HEK293 (cell line): Measurements from ENCODE around the gene MYH14.

Experiments used
- GLIS2 ChIP-seq: fragments of 450-650 bp; formaldehyde crosslinking; IDR thresholded peaks from 2 replicates; pipeline ENCODE4 v1.5.1; 2016; ENCODE audit warnings: missing biosample characterization, missing genetic modification characterization
- HOXD13 ChIP-seq: sonication (generic); formaldehyde crosslinking; IDR thresholded peaks from 2 replicates; pipeline ENCODE4 v1.8.0; 2022; ENCODE audit warnings: missing genetic modification reagents, borderline replicate concordance
- IKZF3 ChIP-seq: fragments of 450-650 bp; IDR thresholded peaks from 2 replicates; pipeline ENCODE4 v1.5.0; 2018; ENCODE audit warnings: missing biosample characterization, mild to moderate bottlenecking, missing genetic modification characterization, moderate library complexity
- KLF9 ChIP-seq: fragments of 450-650 bp; formaldehyde crosslinking; IDR thresholded peaks from 2 replicates; pipeline ENCODE4 v1.5.1; 2016; ENCODE audit warnings: missing biosample characterization, missing genetic modification characterization, low read depth
- SALL2 ChIP-seq: fragments of 450-650 bp; formaldehyde crosslinking; IDR thresholded peaks from 2 replicates; pipeline ENCODE4 v1.5.0; 2017; ENCODE audit warnings: missing biosample characterization, mild to moderate bottlenecking, missing genetic modification characterization, borderline replicate concordance
- SCRT1 ChIP-seq: fragments of 450-650 bp; formaldehyde crosslinking; IDR thresholded peaks from 2 replicates; pipeline ENCODE4 v1.5.1; 2016; ENCODE audit warnings: missing biosample characterization, missing genetic modification characterization, borderline replicate concordance
- YY1 ChIP-seq: fragments of 450-650 bp; formaldehyde crosslinking; IDR thresholded peaks from 2 replicates; pipeline ENCODE4 v1.5.1; 2018; ENCODE audit warnings: missing biosample characterization, missing genetic modification characterization
- YY2 ChIP-seq: fragments of 450-650 bp; formaldehyde crosslinking; IDR thresholded peaks from 2 replicates; pipeline ENCODE4 v1.5.1; 2016; ENCODE audit warnings: missing biosample characterization, missing genetic modification characterization
- ZBTB1 ChIP-seq: fragments of 450-650 bp; formaldehyde crosslinking; IDR thresholded peaks from 2 replicates; pipeline ENCODE4 v1.5.1; 2016; ENCODE audit warnings: missing biosample characterization, missing genetic modification characterization
- ZBTB21 ChIP-seq: fragments of 450-650 bp; formaldehyde crosslinking; IDR thresholded peaks from 2 replicates; pipeline ENCODE4 v1.5.1; 2017; ENCODE audit warnings: missing biosample characterization, missing genetic modification characterization
- ZNF132 ChIP-seq: fragments of 450-650 bp; formaldehyde crosslinking; IDR thresholded peaks from 2 replicates; pipeline ENCODE4 v1.5.1; 2017; ENCODE audit warnings: missing biosample characterization, missing genetic modification characterization, borderline replicate concordance
- ZNF146 ChIP-seq: fragments of 450-650 bp; formaldehyde crosslinking; IDR thresholded peaks from 2 replicates; pipeline ENCODE4 v1.5.1; 2016; ENCODE audit warnings: missing biosample characterization, missing genetic modification characterization
- ZNF169 ChIP-seq: fragments of 450-650 bp; formaldehyde crosslinking; IDR thresholded peaks from 2 replicates; pipeline ENCODE4 v1.5.1; 2016; ENCODE audit warnings: missing biosample characterization, missing genetic modification characterization
- ZNF223 ChIP-seq: fragments of 450-650 bp; formaldehyde crosslinking; IDR thresholded peaks from 2 replicates; pipeline ENCODE4 v1.5.1; 2016; ENCODE audit warnings: missing biosample characterization, missing genetic modification characterization
- ZNF239 ChIP-seq: fragments of 450-650 bp; formaldehyde crosslinking; IDR thresholded peaks from 2 replicates; pipeline ENCODE4 v1.5.1; 2016; ENCODE audit warnings: missing biosample characterization, missing genetic modification characterization
- ZNF324 ChIP-seq: fragments of 450-650 bp; formaldehyde crosslinking; IDR thresholded peaks from 2 replicates; pipeline ENCODE4 v1.5.1; 2016; ENCODE audit warnings: missing biosample characterization, missing genetic modification characterization
- ZNF391 ChIP-seq: fragments of 450-650 bp; formaldehyde crosslinking; IDR thresholded peaks from 2 replicates; pipeline ENCODE4 v1.5.1; 2016; ENCODE audit warnings: low read depth, missing biosample characterization, missing genetic modification characterization, borderline replicate concordance
- ZNF416 ChIP-seq: fragments of 450-650 bp; formaldehyde crosslinking; IDR thresholded peaks from 2 replicates; pipeline ENCODE4 v1.5.1; 2016; ENCODE audit warnings: missing biosample characterization, missing genetic modification characterization
- ZNF433 ChIP-seq: fragments of 450-650 bp; formaldehyde crosslinking; IDR thresholded peaks from 2 replicates; pipeline ENCODE4 v1.5.1; 2016; ENCODE audit warnings: missing biosample characterization, missing genetic modification characterization, low read depth
- ZNF560 ChIP-seq: fragments of 450-650 bp; formaldehyde crosslinking; IDR thresholded peaks from 2 replicates; pipeline ENCODE4 v1.5.1; 2017; ENCODE audit warnings: missing biosample characterization, missing genetic modification characterization, borderline replicate concordance
- ZNF561 ChIP-seq: fragments of 450-650 bp; IDR thresholded peaks from 2 replicates; pipeline ENCODE4 v1.5.1; 2018; ENCODE audit warnings: missing biosample characterization, missing genetic modification characterization, borderline replicate concordance
- ZNF623 ChIP-seq: fragments of 450-650 bp; formaldehyde crosslinking; IDR thresholded peaks from 2 replicates; pipeline ENCODE4 v1.5.1; 2016; ENCODE audit warnings: missing biosample characterization, missing genetic modification characterization
- ZNF626 ChIP-seq: fragments of 450-650 bp; sonication (Bioruptor Pico); formaldehyde crosslinking; IDR thresholded peaks from 2 replicates; pipeline ENCODE4 v1.5.1; 2018; ENCODE audit warnings: missing biosample characterization, missing genetic modification characterization, inconsistent platforms
- ZNF658 ChIP-seq: fragments of 450-650 bp; formaldehyde crosslinking; IDR thresholded peaks from 2 replicates; pipeline ENCODE4; 2016; ENCODE audit warnings: missing biosample characterization, missing genetic modification characterization
- ZNF707 ChIP-seq: fragments of 450-650 bp; formaldehyde crosslinking; IDR thresholded peaks from 2 replicates; pipeline ENCODE4 v1.5.1; 2016; ENCODE audit warnings: missing biosample characterization, missing genetic modification characterization
- ZNF791 ChIP-seq: fragments of 450-650 bp; formaldehyde crosslinking; IDR thresholded peaks from 2 replicates; pipeline ENCODE4 v1.5.1; 2016; ENCODE audit warnings: missing biosample characterization, missing genetic modification characterization
- TF ChIP-seq, protein P1 (sequence below): fragments of 450-650 bp; formaldehyde crosslinking; IDR thresholded peaks from 2 replicates; pipeline ENCODE4 v1.5.1; 2016; ENCODE audit warnings: missing biosample characterization, missing genetic modification characterization
- TF ChIP-seq, protein P2 (sequence below): fragments of 450-650 bp; formaldehyde crosslinking; IDR thresholded peaks from 2 replicates; pipeline ENCODE4 v1.5.1; 2016; ENCODE audit warnings: missing biosample characterization, missing genetic modification characterization
- TF ChIP-seq, protein P3 (sequence below): fragments of 450-650 bp; formaldehyde crosslinking; IDR thresholded peaks from 2 replicates; pipeline ENCODE4; 2016; ENCODE audit warnings: missing biosample characterization, missing genetic modification characterization
- TF ChIP-seq, protein P4 (sequence below): fragments of 450-650 bp; formaldehyde crosslinking; IDR thresholded peaks from 2 replicates; pipeline ENCODE4 v1.5.1; 2016; ENCODE audit warnings: missing biosample characterization, missing genetic modification characterization
- TF ChIP-seq, protein P5 (sequence below): fragments of 450-650 bp; formaldehyde crosslinking; IDR thresholded peaks from 2 replicates; pipeline ENCODE4 v1.5.1; 2017; ENCODE audit warnings: missing biosample characterization, missing genetic modification characterization

The MYH14 gene

DNA sequence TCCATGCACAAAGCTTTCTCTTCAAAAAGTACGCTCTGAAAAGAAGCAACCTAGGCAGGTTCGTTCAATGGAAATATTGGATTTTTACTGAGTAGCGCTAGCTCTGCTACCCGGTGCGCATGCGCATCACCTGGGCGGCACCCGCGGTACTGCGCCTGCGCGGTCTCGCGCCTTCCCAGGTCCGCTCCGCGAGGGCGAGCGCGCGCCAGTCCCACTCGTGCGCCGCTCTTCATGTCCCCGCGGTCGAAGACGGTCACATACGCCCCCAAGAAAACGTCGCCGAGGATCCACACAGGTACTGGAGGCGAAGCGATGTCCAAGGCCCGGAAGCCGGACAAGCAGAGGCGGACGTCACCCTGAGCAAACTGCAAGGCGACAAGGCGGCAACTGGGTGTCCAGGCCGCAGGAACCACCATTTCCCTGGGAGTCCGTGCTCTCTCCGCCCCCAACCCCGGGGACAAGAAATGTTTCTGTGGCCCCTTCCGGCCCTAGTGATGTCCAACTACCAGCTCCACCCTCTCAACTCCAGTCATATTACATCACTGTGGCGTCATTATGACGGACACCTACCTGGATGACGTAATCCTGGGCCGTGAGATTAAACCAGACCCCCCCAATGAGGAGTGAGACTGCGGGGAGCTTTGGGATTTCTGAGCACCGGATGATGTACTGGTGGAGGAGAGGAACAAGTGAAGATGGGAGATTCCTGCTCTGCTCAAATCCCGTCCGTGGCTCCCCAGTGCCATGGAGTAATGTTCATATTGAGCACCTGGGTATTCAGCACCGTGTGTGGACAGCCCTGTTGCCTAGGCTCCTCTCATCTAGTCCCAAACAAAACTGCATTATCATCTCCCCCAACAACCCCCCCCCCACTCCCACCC is 130.6 kb downstream of the MYH14 start (continued):
- TF ChIP-seq SALL2 (tag by site-specific recombination) = no peak
- peak; percentile 47; the same call in 1 of the 2 replicates for TF ChIP-seq YY1 (tag by site-specific recombination)
- no peak for TF ChIP-seq ZNF626 (tag by site-specific recombination)
- TF ChIP-seq ZNF416 (tag by site-specific recombination) = no peak
- no peak for TF ChIP-seq ZNF707 (tag by site-specific recombination)
- no peak for TF ChIP-seq ZBTB1
- TF ChIP-seq ZNF169 = peak; percentile 87
- no peak for TF ChIP-seq ZNF146 (tag by site-specific recombination)
- TF ChIP-seq, protein P1, sequence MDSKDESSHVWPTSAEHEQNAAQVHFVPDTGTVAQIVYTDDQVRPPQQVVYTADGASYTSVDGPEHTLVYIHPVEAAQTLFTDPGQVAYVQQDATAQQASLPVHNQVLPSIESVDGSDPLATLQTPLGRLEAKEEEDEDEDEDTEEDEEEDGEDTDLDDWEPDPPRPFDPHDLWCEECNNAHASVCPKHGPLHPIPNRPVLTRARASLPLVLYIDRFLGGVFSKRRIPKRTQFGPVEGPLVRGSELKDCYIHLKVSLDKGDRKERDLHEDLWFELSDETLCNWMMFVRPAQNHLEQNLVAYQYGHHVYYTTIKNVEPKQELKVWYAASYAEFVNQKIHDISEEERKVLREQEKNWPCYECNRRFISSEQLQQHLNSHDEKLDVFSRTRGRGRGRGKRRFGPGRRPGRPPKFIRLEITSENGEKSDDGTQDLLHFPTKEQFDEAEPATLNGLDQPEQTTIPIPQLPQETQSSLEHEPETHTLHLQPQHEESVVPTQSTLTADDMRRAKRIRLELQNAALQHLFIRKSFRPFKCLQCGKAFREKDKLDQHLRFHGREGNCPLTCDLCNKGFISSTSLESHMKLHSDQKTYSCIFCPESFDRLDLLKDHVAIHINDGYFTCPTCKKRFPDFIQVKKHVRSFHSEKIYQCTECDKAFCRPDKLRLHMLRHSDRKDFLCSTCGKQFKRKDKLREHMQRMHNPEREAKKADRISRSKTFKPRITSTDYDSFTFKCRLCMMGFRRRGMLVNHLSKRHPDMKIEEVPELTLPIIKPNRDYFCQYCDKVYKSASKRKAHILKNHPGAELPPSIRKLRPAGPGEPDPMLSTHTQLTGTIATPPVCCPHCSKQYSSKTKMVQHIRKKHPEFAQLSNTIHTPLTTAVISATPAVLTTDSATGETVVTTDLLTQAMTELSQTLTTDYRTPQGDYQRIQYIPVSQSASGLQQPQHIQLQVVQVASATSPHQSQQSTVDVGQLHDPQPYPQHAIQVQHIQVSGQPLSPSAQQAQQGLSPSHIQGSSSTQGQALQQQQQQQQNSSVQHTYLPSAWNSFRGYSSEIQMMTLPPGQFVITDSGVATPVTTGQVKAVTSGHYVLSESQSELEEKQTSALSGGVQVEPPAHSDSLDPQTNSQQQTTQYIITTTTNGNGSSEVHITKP (tag by site-specific recombination) = no peak; the same call in 1 of the 2 replicates
- TF ChIP-seq ZNF560 (tag by site-specific recombination) = no peak
- TF ChIP-seq ZNF239 (tag by site-specific recombination) = no peak
- TF ChIP-seq SCRT1 (tag by site-specific recombination) = no peak
- no peak for TF ChIP-seq HOXD13 (CRISPR knock-in tag)
- no peak for TF ChIP-seq ZNF132 (tag by site-specific recombination)
- no peak for TF ChIP-seq ZNF658 (tag by site-specific recombination)
- TF ChIP-seq GLIS2 (tag by site-specific recombination) = no peak
- peak; percentile 90 for TF ChIP-seq ZBTB21
- TF ChIP-seq IKZF3 (tag by site-specific recombination) = no peak
- TF ChIP-seq ZNF391 (tag by site-specific recombination) = no peak
- TF ChIP-seq ZNF324 (tag by site-specific recombination) = no peak; the same call in 1 of the 2 replicates
- no peak for TF ChIP-seq ZNF433 (tag by site-specific recombination)
- TF ChIP-seq, protein P2, sequence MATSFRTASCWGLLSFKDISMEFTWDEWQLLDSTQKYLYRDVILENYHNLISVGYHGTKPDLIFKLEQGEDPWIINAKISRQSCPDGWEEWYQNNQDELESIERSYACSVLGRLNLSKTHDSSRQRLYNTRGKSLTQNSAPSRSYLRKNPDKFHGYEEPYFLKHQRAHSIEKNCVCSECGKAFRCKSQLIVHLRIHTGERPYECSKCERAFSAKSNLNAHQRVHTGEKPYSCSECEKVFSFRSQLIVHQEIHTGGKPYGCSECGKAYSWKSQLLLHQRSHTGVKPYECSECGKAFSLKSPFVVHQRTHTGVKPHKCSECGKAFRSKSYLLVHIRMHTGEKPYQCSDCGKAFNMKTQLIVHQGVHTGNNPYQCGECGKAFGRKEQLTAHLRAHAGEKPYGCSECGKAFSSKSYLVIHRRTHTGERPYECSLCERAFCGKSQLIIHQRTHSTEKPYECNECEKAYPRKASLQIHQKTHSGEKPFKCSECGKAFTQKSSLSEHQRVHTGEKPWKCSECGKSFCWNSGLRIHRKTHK (tag by site-specific recombination) = no peak
- TF ChIP-seq ZNF623 = no peak
- TF ChIP-seq, protein P3, sequence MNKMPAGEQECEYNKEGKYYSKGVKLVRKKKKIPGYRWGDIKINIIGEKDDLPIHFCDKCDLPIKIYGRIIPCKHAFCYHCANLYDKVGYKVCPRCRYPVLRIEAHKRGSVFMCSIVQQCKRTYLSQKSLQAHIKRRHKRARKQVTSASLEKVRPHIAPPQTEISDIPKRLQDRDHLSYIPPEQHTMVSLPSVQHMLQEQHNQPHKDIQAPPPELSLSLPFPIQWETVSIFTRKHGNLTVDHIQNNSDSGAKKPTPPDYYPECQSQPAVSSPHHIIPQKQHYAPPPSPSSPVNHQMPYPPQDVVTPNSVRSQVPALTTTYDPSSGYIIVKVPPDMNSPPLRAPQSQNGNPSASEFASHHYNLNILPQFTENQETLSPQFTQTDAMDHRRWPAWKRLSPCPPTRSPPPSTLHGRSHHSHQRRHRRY (tag by site-specific recombination) = no peak
- no peak for TF ChIP-seq ZNF791 (tag by site-specific recombination)
- no peak for TF ChIP-seq KLF9 (tag by site-specific recombination)
- no peak for TF ChIP-seq ZNF223
- TF ChIP-seq YY2 (tag by site-specific recombination) = no peak; the same call in 1 of the 2 replicates
- TF ChIP-seq, protein P4, sequence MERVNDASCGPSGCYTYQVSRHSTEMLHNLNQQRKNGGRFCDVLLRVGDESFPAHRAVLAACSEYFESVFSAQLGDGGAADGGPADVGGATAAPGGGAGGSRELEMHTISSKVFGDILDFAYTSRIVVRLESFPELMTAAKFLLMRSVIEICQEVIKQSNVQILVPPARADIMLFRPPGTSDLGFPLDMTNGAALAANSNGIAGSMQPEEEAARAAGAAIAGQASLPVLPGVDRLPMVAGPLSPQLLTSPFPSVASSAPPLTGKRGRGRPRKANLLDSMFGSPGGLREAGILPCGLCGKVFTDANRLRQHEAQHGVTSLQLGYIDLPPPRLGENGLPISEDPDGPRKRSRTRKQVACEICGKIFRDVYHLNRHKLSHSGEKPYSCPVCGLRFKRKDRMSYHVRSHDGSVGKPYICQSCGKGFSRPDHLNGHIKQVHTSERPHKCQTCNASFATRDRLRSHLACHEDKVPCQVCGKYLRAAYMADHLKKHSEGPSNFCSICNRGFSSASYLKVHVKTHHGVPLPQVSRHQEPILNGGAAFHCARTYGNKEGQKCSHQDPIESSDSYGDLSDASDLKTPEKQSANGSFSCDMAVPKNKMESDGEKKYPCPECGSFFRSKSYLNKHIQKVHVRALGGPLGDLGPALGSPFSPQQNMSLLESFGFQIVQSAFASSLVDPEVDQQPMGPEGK (tag by site-specific recombination) = peak; percentile 17; the same call in 1 of the 2 replicates
- TF ChIP-seq ZNF561 (tag by site-specific recombination) = no peak; the same call in 1 of the 2 replicates
- TF ChIP-seq, protein P5, sequence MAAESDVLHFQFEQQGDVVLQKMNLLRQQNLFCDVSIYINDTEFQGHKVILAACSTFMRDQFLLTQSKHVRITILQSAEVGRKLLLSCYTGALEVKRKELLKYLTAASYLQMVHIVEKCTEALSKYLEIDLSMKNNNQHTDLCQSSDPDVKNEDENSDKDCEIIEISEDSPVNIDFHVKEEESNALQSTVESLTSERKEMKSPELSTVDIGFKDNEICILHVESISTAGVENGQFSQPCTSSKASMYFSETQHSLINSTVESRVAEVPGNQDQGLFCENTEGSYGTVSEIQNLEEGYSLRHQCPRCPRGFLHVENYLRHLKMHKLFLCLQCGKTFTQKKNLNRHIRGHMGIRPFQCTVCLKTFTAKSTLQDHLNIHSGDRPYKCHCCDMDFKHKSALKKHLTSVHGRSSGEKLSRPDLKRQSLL (tag by site-specific recombination) = no peak
